GOT3 (cell line): Measurements from ENCODE around the gene TOP3B.
"Not testable (repeated sequence)": the region's sequence is repeated elsewhere in the genome, so short reads cannot be mapped to it uniquely, and the experiment has no call there.

Experiments used
- DNase-seq: peaks from one replicate; lab custom pipeline; 2025; ENCODE audit warnings: mixed read lengths; lab: John Stamatoyannopoulos, UW

TOP3B gene

GRCh38 chr22:21922370-21923162 lies 60.0 kb downstream of the TOP3B start:
- DNase-seq: no peak

GRCh38 chr22:21921729-21922128 lies 60.9 kb downstream of the TOP3B start:
- no peak for DNase-seq

GRCh38 chr22:21921184-21921721 lies 61.3 kb downstream of the TOP3B start:
- DNase-seq: no peak

GRCh38 chr22:21920341-21921183 lies 62.0 kb downstream of the TOP3B start:
- no peak for DNase-seq

GRCh38 chr22:21919526-21920307 lies 62.9 kb downstream of the TOP3B start:
- DNase-seq: no peak

- no peak for DNase-seq
Measured at GRCh38 chr22:21918466-21919185, 64.0 kb downstream of the TOP3B start.

GRCh38 chr22:21917959-21918261 lies 64.7 kb downstream of the TOP3B start:
- no peak for DNase-seq

- DNase-seq: no peak
Measured at GRCh38 chr22:21917181-21917958, 65.2 kb downstream of the TOP3B start.

- DNase-seq: no peak
Measured at GRCh38 chr22:21916309-21916918, 66.2 kb downstream of the TOP3B start.

- no peak for DNase-seq
Measured at GRCh38 chr22:21915624-21916308, 66.8 kb downstream of the TOP3B start.

- not testable (repeated sequence) for DNase-seq
Measured at GRCh38 chr22:21914033-21914642, 68.4 kb downstream of the TOP3B start.

GRCh38 chr22:21910367-21910766 lies 72.2 kb downstream of the TOP3B start:
- DNase-seq: not testable (repeated sequence)

- no peak for DNase-seq
Measured at GRCh38 chr22:21909871-21910270, 72.7 kb downstream of the TOP3B start.

- no peak for DNase-seq
Measured at GRCh38 chr22:21907638-21908522, 74.7 kb downstream of the TOP3B start.
